ENCODE measurements around the gene PCDH9. TPM values are rescaled to one million over a fixed set of nuclear protein-coding genes. Genes with fewer than 3 reads are reported as not detected.

PCDH9 gene
- total RNA-seq, 1 donor from 2014 or later, result 20.2 TPM

DNA sequence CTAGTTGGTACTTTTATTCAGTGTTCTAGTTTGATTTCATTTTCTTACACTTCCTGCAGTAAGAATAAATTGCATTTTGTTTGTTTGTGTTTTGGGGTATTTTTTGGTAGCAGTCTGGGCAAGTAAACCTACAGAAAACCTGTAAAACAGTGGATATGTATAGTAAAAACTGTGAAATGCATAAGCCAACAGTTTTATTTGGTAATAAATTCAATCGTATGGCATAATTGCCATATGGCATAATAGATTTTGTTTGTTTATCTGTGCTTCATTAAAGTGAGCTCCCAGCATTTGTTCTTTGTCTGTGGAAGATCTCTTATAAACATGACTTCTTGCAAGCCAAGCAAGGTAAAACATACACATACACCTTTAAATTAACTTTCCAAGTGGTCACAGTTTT, 111.9 kb downstream of the PCDH9 start:
- Mint-ChIP-seq H3K27ac (no peak overlapping the region), H3K36me3 (no peaks in the 10 kb centered on the region), H3K27me3 (no peaks in the 10 kb centered on the region), H3K4me3 (no peak overlapping the region), H3K9me3 (no peaks in the 10 kb centered on the region), H3K4me1 (ENCODE audit: unreplicated experiment) (peaks cover 4% of the 10 kb centered on the region)
- TF ChIP-seq, protein P1, sequence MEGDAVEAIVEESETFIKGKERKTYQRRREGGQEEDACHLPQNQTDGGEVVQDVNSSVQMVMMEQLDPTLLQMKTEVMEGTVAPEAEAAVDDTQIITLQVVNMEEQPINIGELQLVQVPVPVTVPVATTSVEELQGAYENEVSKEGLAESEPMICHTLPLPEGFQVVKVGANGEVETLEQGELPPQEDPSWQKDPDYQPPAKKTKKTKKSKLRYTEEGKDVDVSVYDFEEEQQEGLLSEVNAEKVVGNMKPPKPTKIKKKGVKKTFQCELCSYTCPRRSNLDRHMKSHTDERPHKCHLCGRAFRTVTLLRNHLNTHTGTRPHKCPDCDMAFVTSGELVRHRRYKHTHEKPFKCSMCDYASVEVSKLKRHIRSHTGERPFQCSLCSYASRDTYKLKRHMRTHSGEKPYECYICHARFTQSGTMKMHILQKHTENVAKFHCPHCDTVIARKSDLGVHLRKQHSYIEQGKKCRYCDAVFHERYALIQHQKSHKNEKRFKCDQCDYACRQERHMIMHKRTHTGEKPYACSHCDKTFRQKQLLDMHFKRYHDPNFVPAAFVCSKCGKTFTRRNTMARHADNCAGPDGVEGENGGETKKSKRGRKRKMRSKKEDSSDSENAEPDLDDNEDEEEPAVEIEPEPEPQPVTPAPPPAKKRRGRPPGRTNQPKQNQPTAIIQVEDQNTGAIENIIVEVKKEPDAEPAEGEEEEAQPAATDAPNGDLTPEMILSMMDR (conservative IDR thresholded peaks at IDR 0.05), result no peak
- DNase-seq (ENCODE audit: extremely low spot score, unreplicated experiment), result no peak

DNA sequence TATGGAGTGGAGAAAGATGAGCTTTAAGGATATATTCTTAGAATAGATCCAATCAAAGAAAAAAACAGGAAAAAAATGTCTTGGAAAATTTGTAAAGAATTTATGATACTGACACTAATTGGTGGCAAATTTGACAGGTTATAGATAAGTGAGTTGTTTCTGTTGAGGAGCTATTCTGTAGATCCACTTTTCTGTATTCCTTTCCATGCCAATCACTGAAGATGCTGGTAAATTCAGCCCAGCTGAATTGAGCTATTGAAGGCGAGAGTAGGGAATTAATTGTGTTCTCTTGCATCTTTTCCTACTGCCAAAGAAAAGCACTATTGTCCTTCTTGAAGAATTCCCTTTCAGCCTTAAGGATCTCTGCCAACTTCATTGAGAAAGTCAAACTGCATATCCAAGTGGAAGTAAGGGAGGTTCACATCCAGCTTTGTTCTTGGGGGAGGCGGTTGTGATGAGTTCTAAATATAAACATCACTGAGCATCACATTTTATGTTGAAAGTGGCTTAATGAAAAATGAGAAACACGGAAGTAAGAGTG, 113.1 kb downstream of the PCDH9 start:
- no peak overlapping the region for H3K27ac Mint-ChIP-seq
- H3K36me3 Mint-ChIP-seq, result no peaks in the 10 kb centered on the region
- peaks cover 1% of the 10 kb centered on the region for H3K9me3 Mint-ChIP-seq
- DNase-seq (ENCODE audit: extremely low spot score, unreplicated experiment), result no peak
- H3K4me3 Mint-ChIP-seq, result no peak overlapping the region
- TF ChIP-seq, protein P1 (conservative IDR thresholded peaks at IDR 0.05), result no peak
- H3K4me1 Mint-ChIP-seq (ENCODE audit: unreplicated experiment), result no peaks in the 10 kb centered on the region
- no peaks in the 10 kb centered on the region for H3K27me3 Mint-ChIP-seq

DNA sequence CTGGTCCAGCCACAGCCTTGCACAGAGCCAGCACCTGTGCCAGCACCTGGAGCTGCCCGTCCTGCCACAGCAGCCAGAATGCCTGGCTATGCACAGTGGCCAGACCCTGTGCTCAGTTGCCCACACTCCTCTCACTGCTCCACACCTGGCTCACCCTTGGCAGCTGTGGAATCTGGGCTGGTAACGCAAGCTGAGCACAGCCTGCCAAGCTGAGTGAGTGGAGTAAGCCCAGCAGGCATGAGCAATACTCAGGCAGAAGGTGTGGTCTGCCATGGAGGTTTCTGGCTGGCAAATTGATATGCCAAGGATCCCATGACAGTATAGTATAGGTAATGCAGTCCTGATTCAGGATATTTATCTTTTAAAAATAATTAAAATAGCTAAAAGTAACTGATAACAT, 122.2 kb downstream of the PCDH9 start:
- no peaks in the 10 kb centered on the region for H3K36me3 Mint-ChIP-seq
- TF ChIP-seq, protein P1 (conservative IDR thresholded peaks at IDR 0.05), result no peak
- no peak for DNase-seq (ENCODE audit: extremely low spot score, unreplicated experiment)
- no peaks in the 10 kb centered on the region for H3K27me3 Mint-ChIP-seq
- H3K4me1 Mint-ChIP-seq (ENCODE audit: unreplicated experiment), result no peaks in the 10 kb centered on the region
- no peak overlapping the region for H3K4me3 Mint-ChIP-seq
- H3K27ac Mint-ChIP-seq, result no peak overlapping the region
- peaks cover 5% of the 10 kb centered on the region for H3K9me3 Mint-ChIP-seq

DNA sequence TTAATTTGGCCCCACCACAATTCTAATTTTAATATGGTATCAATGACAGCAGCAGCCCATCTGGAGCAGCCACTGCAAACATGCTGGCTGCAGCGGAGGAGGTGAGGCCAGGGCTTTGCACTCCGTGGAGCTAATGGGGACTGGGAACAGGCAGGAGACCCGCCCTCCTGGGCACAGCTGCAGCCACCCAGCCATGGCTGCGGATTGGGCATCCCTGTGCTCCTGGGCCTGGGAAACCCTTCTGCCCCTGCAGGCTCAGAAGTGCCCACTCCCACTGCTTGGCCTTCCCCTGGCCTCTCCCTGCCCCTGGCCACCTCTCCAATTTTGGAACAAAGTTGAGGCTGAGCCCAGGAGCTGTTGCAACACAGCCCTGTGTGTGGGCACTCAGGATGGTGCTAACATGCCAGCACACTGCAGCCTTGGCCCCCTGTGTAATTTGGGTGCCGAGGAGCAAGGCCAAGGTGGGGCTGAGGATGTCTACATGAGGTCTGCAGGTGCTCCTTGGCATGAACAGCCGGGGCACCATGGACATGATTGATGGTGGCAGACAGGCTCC, 123.6 kb downstream of the PCDH9 start:
- no peak for DNase-seq (ENCODE audit: extremely low spot score, unreplicated experiment)
- no peaks in the 10 kb centered on the region for H3K9me3 Mint-ChIP-seq
- no peaks in the 10 kb centered on the region for H3K4me1 Mint-ChIP-seq (ENCODE audit: unreplicated experiment)
- TF ChIP-seq, protein P1 (conservative IDR thresholded peaks at IDR 0.05), result no peak
- no peak overlapping the region for H3K4me3 Mint-ChIP-seq
- no peaks in the 10 kb centered on the region for H3K36me3 Mint-ChIP-seq
- no peak overlapping the region for H3K27ac Mint-ChIP-seq
- H3K27me3 Mint-ChIP-seq, result no peaks in the 10 kb centered on the region

DNA sequence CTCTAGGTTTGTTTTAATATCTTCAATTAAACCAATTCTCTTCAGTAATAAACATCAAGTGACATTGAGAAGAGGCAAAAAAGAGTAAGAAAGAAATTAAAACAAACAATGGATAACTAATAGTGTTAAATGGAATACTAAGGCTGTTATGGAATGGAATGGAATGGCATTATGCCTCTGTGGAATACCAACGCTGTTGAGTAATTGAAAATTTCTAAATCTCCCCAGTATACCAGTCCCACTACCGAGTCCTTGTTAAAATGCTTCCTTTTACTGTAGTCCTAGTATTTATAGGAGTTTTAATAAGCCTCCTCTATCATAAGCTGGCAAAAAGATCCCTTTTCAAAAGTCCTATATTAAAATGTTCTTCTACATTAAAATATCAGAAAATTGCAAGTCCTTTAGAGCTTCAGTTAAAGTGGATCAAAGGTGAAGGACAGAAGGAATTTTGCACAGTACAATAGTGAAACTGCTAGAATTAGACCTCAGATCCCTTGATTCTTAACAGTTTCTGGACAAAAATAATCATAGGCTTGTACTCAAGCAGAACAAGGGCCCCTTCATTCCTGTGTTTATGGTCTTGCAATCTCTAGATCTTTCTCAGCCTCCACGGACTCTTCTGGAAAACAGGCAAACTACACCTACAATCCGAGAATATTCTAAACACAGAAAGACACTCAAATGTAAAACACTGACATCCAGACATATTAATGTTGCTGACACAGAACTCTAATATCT, 128.2 kb downstream of the PCDH9 start:
- TF ChIP-seq, protein P1 (conservative IDR thresholded peaks at IDR 0.05), result no peak
- Mint-ChIP-seq H3K36me3 (no peaks in the 10 kb centered on the region), H3K4me1 (ENCODE audit: unreplicated experiment) (peaks cover 4% of the 10 kb centered on the region), H3K9me3 (no peaks in the 10 kb centered on the region), H3K4me3 (no peak overlapping the region), H3K27me3 (no peaks in the 10 kb centered on the region), H3K27ac (no peak overlapping the region)
- no peak for DNase-seq (ENCODE audit: extremely low spot score, unreplicated experiment)

Measured in type B pancreatic cell (in vitro differentiated cells).